ENCODE results near the gene NUDT21.

GRCh38 chr16:56382459-56382858 lies 68.7 kb downstream of the NUDT21 start:
- TF ChIP-seq, protein P1, sequence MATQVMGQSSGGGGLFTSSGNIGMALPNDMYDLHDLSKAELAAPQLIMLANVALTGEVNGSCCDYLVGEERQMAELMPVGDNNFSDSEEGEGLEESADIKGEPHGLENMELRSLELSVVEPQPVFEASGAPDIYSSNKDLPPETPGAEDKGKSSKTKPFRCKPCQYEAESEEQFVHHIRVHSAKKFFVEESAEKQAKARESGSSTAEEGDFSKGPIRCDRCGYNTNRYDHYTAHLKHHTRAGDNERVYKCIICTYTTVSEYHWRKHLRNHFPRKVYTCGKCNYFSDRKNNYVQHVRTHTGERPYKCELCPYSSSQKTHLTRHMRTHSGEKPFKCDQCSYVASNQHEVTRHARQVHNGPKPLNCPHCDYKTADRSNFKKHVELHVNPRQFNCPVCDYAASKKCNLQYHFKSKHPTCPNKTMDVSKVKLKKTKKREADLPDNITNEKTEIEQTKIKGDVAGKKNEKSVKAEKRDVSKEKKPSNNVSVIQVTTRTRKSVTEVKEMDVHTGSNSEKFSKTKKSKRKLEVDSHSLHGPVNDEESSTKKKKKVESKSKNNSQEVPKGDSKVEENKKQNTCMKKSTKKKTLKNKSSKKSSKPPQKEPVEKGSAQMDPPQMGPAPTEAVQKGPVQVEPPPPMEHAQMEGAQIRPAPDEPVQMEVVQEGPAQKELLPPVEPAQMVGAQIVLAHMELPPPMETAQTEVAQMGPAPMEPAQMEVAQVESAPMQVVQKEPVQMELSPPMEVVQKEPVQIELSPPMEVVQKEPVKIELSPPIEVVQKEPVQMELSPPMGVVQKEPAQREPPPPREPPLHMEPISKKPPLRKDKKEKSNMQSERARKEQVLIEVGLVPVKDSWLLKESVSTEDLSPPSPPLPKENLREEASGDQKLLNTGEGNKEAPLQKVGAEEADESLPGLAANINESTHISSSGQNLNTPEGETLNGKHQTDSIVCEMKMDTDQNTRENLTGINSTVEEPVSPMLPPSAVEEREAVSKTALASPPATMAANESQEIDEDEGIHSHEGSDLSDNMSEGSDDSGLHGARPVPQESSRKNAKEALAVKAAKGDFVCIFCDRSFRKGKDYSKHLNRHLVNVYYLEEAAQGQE (IDR thresholded peaks at IDR 0.05; ENCODE audit: low read depth, low read length): no peak
- TF ChIP-seq EP300 (IDR thresholded peaks at IDR 0.05; ENCODE audit: borderline replicate concordance in 1 of 2, low read depth in 1 of 2, low read length in 1 of 2): no peak
- TF ChIP-seq JUND (IDR thresholded peaks at IDR 0.05): no peak
- TF ChIP-seq, protein P2, sequence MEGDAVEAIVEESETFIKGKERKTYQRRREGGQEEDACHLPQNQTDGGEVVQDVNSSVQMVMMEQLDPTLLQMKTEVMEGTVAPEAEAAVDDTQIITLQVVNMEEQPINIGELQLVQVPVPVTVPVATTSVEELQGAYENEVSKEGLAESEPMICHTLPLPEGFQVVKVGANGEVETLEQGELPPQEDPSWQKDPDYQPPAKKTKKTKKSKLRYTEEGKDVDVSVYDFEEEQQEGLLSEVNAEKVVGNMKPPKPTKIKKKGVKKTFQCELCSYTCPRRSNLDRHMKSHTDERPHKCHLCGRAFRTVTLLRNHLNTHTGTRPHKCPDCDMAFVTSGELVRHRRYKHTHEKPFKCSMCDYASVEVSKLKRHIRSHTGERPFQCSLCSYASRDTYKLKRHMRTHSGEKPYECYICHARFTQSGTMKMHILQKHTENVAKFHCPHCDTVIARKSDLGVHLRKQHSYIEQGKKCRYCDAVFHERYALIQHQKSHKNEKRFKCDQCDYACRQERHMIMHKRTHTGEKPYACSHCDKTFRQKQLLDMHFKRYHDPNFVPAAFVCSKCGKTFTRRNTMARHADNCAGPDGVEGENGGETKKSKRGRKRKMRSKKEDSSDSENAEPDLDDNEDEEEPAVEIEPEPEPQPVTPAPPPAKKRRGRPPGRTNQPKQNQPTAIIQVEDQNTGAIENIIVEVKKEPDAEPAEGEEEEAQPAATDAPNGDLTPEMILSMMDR (IDR thresholded peaks at IDR 0.05): no peak
- TF ChIP-seq GABPA (IDR thresholded peaks at IDR 0.05; ENCODE audit: low read depth): no peak
- TF ChIP-seq POLR2AphosphoS5 (IDR thresholded peaks at IDR 0.05; ENCODE audit: low read depth, low read length): no peak
- no peak for TF ChIP-seq MXI1 (IDR thresholded peaks at IDR 0.05; ENCODE audit: low read depth, low read length)
- no peak for TF ChIP-seq SMC3 (IDR thresholded peaks at IDR 0.05; ENCODE audit: low read depth, low read length)
